ENCODE measurements around the gene EIF2B1. TPM values are rescaled to one million over a fixed set of nuclear protein-coding genes. Genes with fewer than 3 reads are reported as not detected.

Gene EIF2B1
- total RNA-seq, 1 experiment from 2014 or later = 46.5 TPM

- no peak for ATAC-seq
- no peaks in the 10 kb centered on the region for H3K9me3 Mint-ChIP-seq
- CTCF ChIA-PET = no interaction called here
- no peaks in the 10 kb centered on the region for H3K27me3 Mint-ChIP-seq (ENCODE audit: low read depth)
- POLR2A ChIA-PET = no interaction called here
- peaks cover 24% of the 10 kb centered on the region for H3K36me3 Mint-ChIP-seq
- TF ChIP-seq JAZF1 (CRISPR knock-in tag; IDR thresholded peaks at IDR 0.05) (no peak), FOXP1 (CRISPR knock-in tag; IDR thresholded peaks at IDR 0.05; ENCODE audit: borderline replicate concordance) (no peak), ZSCAN18 (CRISPR knock-in tag; IDR thresholded peaks at IDR 0.05) (no peak), RORB (CRISPR knock-in tag; IDR thresholded peaks at IDR 0.05) (no peak), IRF2 (CRISPR knock-in tag; IDR thresholded peaks at IDR 0.05; ENCODE audit: borderline replicate concordance, low read depth) (no peak), TEAD1 (CRISPR knock-in tag; IDR thresholded peaks at IDR 0.05) (no peak), FOXP4 (CRISPR knock-in tag; IDR thresholded peaks at IDR 0.05) (no peak), HMGA2 (CRISPR knock-in tag; IDR thresholded peaks at IDR 0.05) (no peak)
- H3K27ac Mint-ChIP-seq = no peak overlapping the region
- H3K4me3 Mint-ChIP-seq = no peak overlapping the region
- H3K4me1 Mint-ChIP-seq = no peaks in the 10 kb centered on the region
- no peak for DNase-seq (ENCODE audit: low spot score)
These were observed 11.9 kb upstream of the EIF2B1 start for GRCh38 chr12:123645380-123645779.

- Mint-ChIP-seq H3K4me1 (no peaks in the 10 kb centered on the region), H3K36me3 (peaks cover 24% of the 10 kb centered on the region), H3K4me3 (no peak overlapping the region), H3K27ac (no peak overlapping the region), H3K27me3 (ENCODE audit: low read depth) (no peaks in the 10 kb centered on the region), H3K9me3 (no peaks in the 10 kb centered on the region)
- ATAC-seq (no peak), DNase-seq (ENCODE audit: low spot score) (no peak)
- no peak for TF ChIP-seq ZNF232 (CRISPR knock-in tag; IDR thresholded peaks at IDR 0.05)
- no peak for TF ChIP-seq CREB1 (CRISPR knock-in tag; IDR thresholded peaks at IDR 0.05)
- no peak for TF ChIP-seq ZNF416 (CRISPR knock-in tag; IDR thresholded peaks at IDR 0.05)
- no peak for TF ChIP-seq GABPB1 (CRISPR knock-in tag; IDR thresholded peaks at IDR 0.05)
- CTCF ChIA-PET = interaction anchor here (0.7 kb wide), 1 partner anchor 1610 kb away, joined by 3 read pairs; no protein-coding TSS in a partner anchor
- POLR2A ChIA-PET = no interaction called here
These were observed 10.4 kb upstream of the EIF2B1 start for GRCh38 chr12:123643911-123644310.

- POLR2A ChIA-PET = interaction anchor here (0.6 kb wide), 1 partner anchor 400 kb away, joined by 4 read pairs; no protein-coding TSS in a partner anchor
- ATAC-seq (no peak), DNase-seq (ENCODE audit: low spot score) (no peak)
- H3K36me3 Mint-ChIP-seq = peaks cover 21% of the 10 kb centered on the region
- no peaks in the 10 kb centered on the region for H3K27me3 Mint-ChIP-seq (ENCODE audit: low read depth)
- peak overlapping the region; percentile 100 for H3K27ac Mint-ChIP-seq
- no peaks in the 10 kb centered on the region for H3K9me3 Mint-ChIP-seq
- TF ChIP-seq ZNF121 (CRISPR knock-in tag; IDR thresholded peaks at IDR 0.05) (peak; percentile 66; the same call in 1 of the 2 replicates), ZBTB21 (CRISPR knock-in tag; IDR thresholded peaks at IDR 0.05; ENCODE audit: borderline replicate concordance) (no peak)
- CTCF ChIA-PET = no interaction called here
- peaks cover 13% of the 10 kb centered on the region for H3K4me1 Mint-ChIP-seq
- peak overlapping the region; percentile 99 for H3K4me3 Mint-ChIP-seq
These were observed 666 bp upstream of the EIF2B1 start for GRCh38 chr12:123634142-123634561.

- no peak overlapping the region for H3K4me3 Mint-ChIP-seq
- peak overlapping the region; percentile 27 for H3K27ac Mint-ChIP-seq
- no peaks in the 10 kb centered on the region for H3K27me3 Mint-ChIP-seq (ENCODE audit: low read depth)
- ATAC-seq (no peak; the same call in 1 of the 2 replicates), DNase-seq (ENCODE audit: low spot score) (no peak)
- ChIA-PET POLR2A (no interaction called here), CTCF (no interaction called here)
- peaks cover 67% of the 10 kb centered on the region for H3K36me3 Mint-ChIP-seq
- no peaks in the 10 kb centered on the region for H3K9me3 Mint-ChIP-seq
- H3K4me1 Mint-ChIP-seq = no peaks in the 10 kb centered on the region
- TF ChIP-seq E2F1 (CRISPR knock-in tag; IDR thresholded peaks at IDR 0.05) (no peak), ZSCAN18 (CRISPR knock-in tag; IDR thresholded peaks at IDR 0.05) (no peak), ZNF532 (CRISPR knock-in tag; IDR thresholded peaks at IDR 0.05; ENCODE audit: borderline replicate concordance) (no peak), MYBL2 (CRISPR knock-in tag; IDR thresholded peaks at IDR 0.05) (no peak), NR2C2 (CRISPR knock-in tag; IDR thresholded peaks at IDR 0.05) (no peak)
These were observed 11.6 kb downstream of the EIF2B1 start for GRCh38 chr12:123621619-123622530.

Data from WTC11 (cell line).